OCI-LY3 (cell line): ENCODE measurements around the gene PC.

Source experiments
- CTCF ChIP-seq: fragments of 200-600, 300-600 bp; sonication (generic); IDR thresholded peaks from 2 replicates; pipeline ENCODE4 v1.5.1; 2014; ENCODE audit warnings: antibody characterized with exemption, low read length, low read depth
- EZH2phosphoT487 ChIP-seq: fragments of 200-600 bp; shearing (Covaris generic); IDR thresholded peaks from 2 replicates; pipeline ENCODE4 v1.6.1; 2018; ENCODE audit warnings: antibody characterized with exemption, mixed run types, low read depth

GRCh38 chr11:66962801-66963200 lies 4.6 kb upstream of the PC start:
- no peak for TF ChIP-seq CTCF
- no peak for TF ChIP-seq EZH2phosphoT487
